Common myeloid progenitor, CD34-positive (primary cell): ENCODE results near the gene KRTAP10-12.

Experiments
- CTCF ChIA-PET: fragments of 350-600 bp; sonication (Branson Sonifier 250); formaldehyde crosslinking; loops from one replicate; lab custom pipeline; 2021; ENCODE audit warnings: antibody characterized with exemption; lab: Charles Lee
- POLR2A ChIA-PET: fragments of 350-600 bp; sonication (Branson Sonifier 250); formaldehyde crosslinking; loops from one replicate; lab custom pipeline; 2021; ENCODE audit warnings: antibody characterized with exemption; lab: Charles Lee
- DNase-seq, 3 donors: peaks; one replicate each; pipeline versions ENCODE4 v3.0.0 to v3.0.0-alpha.2; 2013
- H3K27ac ChIP-seq, 2 experiments: 1 replicate in 1 of 2; 2 replicates in 1 of 2; pipeline ENCODE4 v1.7.0; 2013; ENCODE audit warnings: inconsistent platforms in 2 of 2, low read length in 2 of 2, mild to moderate bottlenecking in 2 of 2, low read depth in 1 of 2, moderate library complexity in 1 of 2; ENCODE audit not compliant: severe bottlenecking in 2 of 2, insufficient read depth in 1 of 2, poor library complexity in 1 of 2
- H3K27me3 ChIP-seq, 5 experiments: replicated peaks in 2 of 5; 1 replicate in 3 of 5; 2 replicates in 2 of 5; pipeline versions ENCODE4 v1.6.1 to v1.7.0; 2013; ENCODE audit warnings: low read length in 4 of 5, mild to moderate bottlenecking in 2 of 5, moderate library complexity in 2 of 5, inconsistent platforms in 1 of 5; ENCODE audit not compliant: insufficient read depth in 5 of 5, control insufficient read depth in 4 of 5
- H3K36me3 ChIP-seq, 4 experiments: 1 replicate in 2 of 4; 2 replicates in 2 of 4; pipeline versions ENCODE4 v1.6.1 to v1.7.0; 2013; ENCODE audit warnings: low read length in 3 of 4, control low read depth in 1 of 4, mild to moderate bottlenecking in 1 of 4; ENCODE audit not compliant: control insufficient read depth in 4 of 4, insufficient read depth in 4 of 4
- H3K4me1 ChIP-seq, 4 experiments: 1 replicate in 3 of 4; 2 replicates in 1 of 4; pipeline versions ENCODE4 v1.6.1 to v1.7.1; 2013; ENCODE audit warnings: low read length in 3 of 4, mild to moderate bottlenecking in 3 of 4, control low read depth in 1 of 4, inconsistent platforms in 1 of 4, moderate library complexity in 1 of 4; ENCODE audit not compliant: control insufficient read depth in 4 of 4, insufficient read depth in 4 of 4; ENCODE audit errors: control extremely low read depth in 1 of 4
- H3K4me3 ChIP-seq, 7 experiments: 1 replicate in 4 of 7; 2 replicates in 3 of 7; pipeline versions ENCODE4 v1.5.1 to v1.7.0; 2013; ENCODE audit warnings: mild to moderate bottlenecking in 7 of 7, low read length in 6 of 7, moderate library complexity in 6 of 7, inconsistent platforms in 2 of 7, low read depth in 2 of 7, control low read depth in 1 of 7; ENCODE audit not compliant: insufficient read depth in 4 of 7, control insufficient read depth in 1 of 7; ENCODE audit errors: extremely low read depth in 1 of 7
- H3K9me3 ChIP-seq, 5 experiments: 1 replicate in 4 of 5; 2 replicates in 1 of 5; pipeline versions ENCODE4 v1.6.1 to v1.7.1; 2013; ENCODE audit warnings: low read length in 4 of 5, mild to moderate bottlenecking in 2 of 5, inconsistent platforms in 1 of 5, low read depth in 1 of 5, moderate library complexity in 1 of 5; ENCODE audit not compliant: control insufficient read depth in 4 of 5, insufficient read depth in 2 of 5; ENCODE audit errors: control extremely low read depth in 1 of 5
- WGBS: methylation state at CpG from one replicate; pipeline ENCODE4 v1.1.5; 2013; ENCODE audit not compliant: insufficient coverage; 5-methylcytosine and 5-hydroxymethylcytosine counted together

Gene KRTAP10-12

DNA sequence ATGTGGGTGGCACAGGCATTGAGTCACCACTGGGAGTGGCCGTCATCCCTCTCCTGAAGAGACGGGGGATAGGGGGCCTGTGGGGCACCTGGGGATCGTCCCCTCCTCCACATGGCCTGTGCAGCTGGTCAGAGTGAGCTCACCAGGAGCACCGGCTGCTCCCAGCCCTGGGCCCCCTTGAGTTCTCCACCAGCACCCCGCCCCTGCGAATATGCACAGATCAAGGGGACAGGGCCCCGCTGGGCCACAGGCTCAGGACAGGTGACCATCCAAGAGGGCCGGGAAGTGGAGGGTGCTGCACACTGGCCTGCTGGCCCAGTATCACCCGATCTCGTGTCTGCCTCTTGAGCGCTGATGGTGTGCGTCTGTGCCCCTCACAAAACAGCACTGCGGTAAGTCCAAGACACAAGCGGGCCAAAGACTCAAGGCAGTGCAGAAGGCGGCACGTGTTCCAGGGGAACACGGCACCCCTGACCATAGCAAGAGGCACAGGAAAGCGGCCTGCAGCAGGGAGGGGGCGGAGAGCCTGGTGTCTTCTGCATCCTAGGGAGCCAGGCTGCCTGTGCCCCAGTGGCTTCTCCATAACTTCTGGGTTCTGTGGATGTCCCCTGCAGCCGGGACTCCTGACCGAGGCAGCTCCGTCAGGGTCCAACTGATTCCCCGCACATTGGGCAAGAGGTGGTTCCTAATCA lies 32.5 kb downstream of the KRTAP10-12 start:
- H3K9me3 ChIP-seq, result peaks cover 0 to 37% (median 0%) of the 10 kb centered on the region in 5 experiments
- no peak overlapping the region for H3K4me3 ChIP-seq
- DNase-seq, result no peak
- no peaks in the 10 kb centered on the region for H3K4me1 ChIP-seq
- ChIA-PET CTCF (interaction anchor here (1.8 kb wide), 1 partner anchor 13 kb away, joined by 4 read pairs; no protein-coding TSS in a partner anchor), POLR2A (interaction anchor here (0.5 kb wide), 1 partner anchor 244 kb away, joined by 3 read pairs; no protein-coding TSS in a partner anchor)
- peaks cover 1 to 66% (median 11%) of the 10 kb centered on the region in 5 experiments for H3K27me3 ChIP-seq
- H3K36me3 ChIP-seq, result no peaks in the 10 kb centered on the region
- H3K27ac ChIP-seq, result no peak overlapping the region
- WGBS, result 96% methylated on average over 21 of the region's 23 CpGs

DNA sequence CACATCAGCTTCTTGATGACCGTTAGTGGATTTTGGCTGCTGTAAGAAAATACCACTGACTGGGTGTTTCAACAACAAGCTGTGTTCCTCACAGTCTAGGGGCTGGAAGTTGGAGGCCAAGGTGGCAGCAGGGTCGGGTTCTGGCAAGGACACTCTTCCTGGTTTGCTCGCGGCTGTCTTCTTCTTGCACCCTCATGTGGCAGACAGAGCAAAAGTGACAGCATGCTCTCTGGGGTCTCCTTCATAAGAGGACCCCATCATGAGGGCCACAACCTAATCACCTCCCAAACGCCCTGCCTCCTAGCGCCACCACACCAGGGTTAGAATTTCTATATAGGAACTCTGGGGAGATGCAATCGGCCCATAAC lies 33.0 kb downstream of the KRTAP10-12 start:
- Histone ChIP-seq H3K27me3 (peaks cover 0 to 62% (median 11%) of the 10 kb centered on the region in 5 experiments), H3K4me1 (no peaks in the 10 kb centered on the region), H3K4me3 (no peak overlapping the region), H3K27ac (no peak overlapping the region), H3K36me3 (no peaks in the 10 kb centered on the region), H3K9me3 (peaks cover 0 to 42% (median 0%) of the 10 kb centered on the region in 5 experiments)
- WGBS, result 98% methylated on average over 6 of the region's 7 CpGs
- ChIA-PET CTCF (interaction anchor here (1.8 kb wide), 1 partner anchor 13 kb away, joined by 4 read pairs; no protein-coding TSS in a partner anchor), POLR2A (no interaction called here)
- no peak for DNase-seq

DNA sequence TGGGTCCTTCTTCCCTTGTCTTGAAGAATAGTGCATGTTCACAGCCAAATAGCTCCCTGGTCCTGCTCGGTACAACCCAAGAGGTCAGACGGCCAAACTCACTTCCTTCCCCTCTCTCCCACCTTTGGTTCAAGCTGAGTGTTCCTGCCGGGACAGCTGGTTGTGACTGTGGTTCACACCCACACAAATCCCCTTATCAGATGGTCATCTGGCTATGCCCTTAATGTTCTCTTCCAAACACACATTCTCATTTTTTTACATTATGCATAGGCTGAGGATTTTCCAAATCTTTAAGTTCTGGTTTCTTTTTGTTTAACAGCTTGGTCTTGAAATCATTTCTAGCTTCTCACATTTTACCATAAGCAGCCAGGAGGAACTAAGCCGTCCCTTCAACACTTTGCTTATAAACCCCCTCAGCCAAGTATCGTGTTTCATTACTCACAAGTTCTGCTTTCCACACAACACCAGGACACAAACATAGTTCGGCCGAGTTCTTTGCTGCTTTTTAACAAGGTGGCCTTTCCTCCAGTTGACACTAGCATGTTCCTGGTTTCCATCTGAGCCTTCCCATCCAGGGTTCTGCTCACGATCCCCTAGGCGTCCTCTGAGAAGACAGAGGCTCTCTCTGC lies 34.1 kb downstream of the KRTAP10-12 start:
- H3K4me3 ChIP-seq, result no peak overlapping the region
- H3K4me1 ChIP-seq, result no peaks in the 10 kb centered on the region
- no peaks in the 10 kb centered on the region for H3K36me3 ChIP-seq
- WGBS, result 74% methylated on average over 9 of the region's 9 CpGs
- ChIA-PET POLR2A (no interaction called here), CTCF (interaction anchor here (1.8 kb wide), 1 partner anchor 11 kb away, joined by 4 read pairs; no protein-coding TSS in a partner anchor)
- H3K27ac ChIP-seq, result no peak overlapping the region
- peaks cover 0 to 52% (median 11%) of the 10 kb centered on the region in 5 experiments for H3K27me3 ChIP-seq
- no peak for DNase-seq
- H3K9me3 ChIP-seq, result peaks cover 0 to 51% (median 7%) of the 10 kb centered on the region in 5 experiments

DNA sequence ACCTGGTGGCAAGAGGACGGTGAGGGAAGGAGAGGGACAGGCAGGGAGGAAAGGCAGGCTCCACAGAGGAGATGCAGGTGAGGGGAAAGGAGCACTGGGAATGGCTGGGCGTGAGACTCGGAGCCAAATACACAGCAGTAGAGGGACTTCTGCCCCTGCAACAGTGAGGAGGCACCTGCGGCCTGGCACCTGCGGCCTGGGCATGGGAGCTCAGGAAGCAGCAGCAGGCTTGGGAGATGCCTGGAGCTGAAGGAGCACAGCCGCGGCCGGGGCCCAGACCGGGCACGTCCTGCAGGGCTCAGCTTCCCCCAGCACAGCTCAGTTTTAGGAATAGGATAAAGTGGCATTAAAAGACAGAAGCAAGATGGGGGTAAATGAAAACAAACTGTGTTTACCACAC lies 35.3 kb downstream of the KRTAP10-12 start:
- no peaks in the 10 kb centered on the region for H3K36me3 ChIP-seq
- POLR2A ChIA-PET, result no interaction called here
- no peaks in the 10 kb centered on the region for H3K4me1 ChIP-seq
- WGBS, result 100% methylated on average over 5 of the region's 10 CpGs
- CTCF ChIA-PET, result no interaction called here
- no peak overlapping the region for H3K27ac ChIP-seq
- peaks cover 0 to 41% (median 2%) of the 10 kb centered on the region in 5 experiments for H3K27me3 ChIP-seq
- no peak for DNase-seq
- H3K4me3 ChIP-seq, result no peak overlapping the region
- peaks cover 0 to 63% (median 17%) of the 10 kb centered on the region in 5 experiments for H3K9me3 ChIP-seq

DNA sequence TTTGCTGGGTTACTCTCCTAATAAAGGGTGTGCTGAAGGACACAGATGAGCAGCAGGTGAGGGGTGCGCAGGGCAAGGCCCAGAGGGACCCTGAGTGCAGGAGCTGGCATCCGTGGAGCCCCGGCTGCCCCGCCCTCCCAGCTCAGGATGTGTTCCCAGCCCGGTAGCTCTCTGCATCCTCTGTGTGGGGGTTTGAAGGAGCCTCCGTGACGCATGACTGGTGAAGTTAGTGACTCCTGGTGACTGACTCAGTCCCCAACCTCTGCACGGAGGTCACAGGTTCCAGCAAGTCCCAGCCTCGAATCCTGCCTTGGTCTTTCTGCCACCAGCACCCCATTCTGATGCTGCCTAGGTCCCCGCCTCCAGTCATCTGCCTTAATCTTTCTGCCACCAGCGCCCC lies 36.0 kb downstream of the KRTAP10-12 start:
- DNase-seq, result no peak
- ChIA-PET CTCF (no interaction called here), POLR2A (no interaction called here)
- 80% methylated on average over 10 of the region's 11 CpGs for WGBS
- H3K27me3 ChIP-seq, result peaks cover 0 to 35% (median 0%) of the 10 kb centered on the region in 5 experiments
- peaks cover 2 to 70% (median 24%) of the 10 kb centered on the region in 5 experiments for H3K9me3 ChIP-seq
- H3K36me3 ChIP-seq, result no peaks in the 10 kb centered on the region
- H3K27ac ChIP-seq, result no peak overlapping the region
- no peaks in the 10 kb centered on the region for H3K4me1 ChIP-seq
- no peak overlapping the region for H3K4me3 ChIP-seq

DNA sequence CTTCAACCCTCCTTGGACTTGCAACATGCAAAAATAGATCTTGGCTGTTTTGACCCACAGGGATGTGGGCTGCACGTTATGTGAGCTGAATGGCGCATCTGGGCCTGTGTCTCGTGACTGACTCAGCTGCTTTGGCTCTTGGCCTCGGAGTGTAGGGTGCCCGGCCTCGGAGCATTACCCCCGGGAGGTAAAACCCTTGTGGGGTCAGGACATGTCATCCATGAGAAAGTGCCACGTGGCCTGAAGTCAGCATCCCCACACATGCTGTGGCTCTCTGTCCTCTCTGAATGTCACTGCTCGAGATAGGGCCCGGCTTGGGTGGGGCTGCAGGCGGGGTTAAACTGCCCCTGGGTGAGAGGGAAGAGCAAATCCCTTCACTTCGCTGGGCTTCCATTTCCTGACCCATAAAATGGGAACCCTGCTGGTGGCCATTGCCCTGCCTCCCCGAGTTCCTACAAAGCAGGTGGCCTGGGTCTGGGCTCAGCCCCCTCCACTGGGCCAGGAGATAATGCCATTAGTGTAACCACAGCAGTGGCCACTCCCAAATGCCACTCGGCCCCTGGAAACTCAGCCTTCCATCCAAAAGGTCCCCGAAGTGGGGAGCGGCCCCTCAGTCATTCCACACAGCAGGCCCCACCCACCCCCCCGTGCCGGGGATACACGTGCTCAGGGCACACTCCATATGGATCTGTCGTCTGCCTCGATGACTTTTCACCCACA lies 37.2 kb downstream of the KRTAP10-12 start:
- no peak overlapping the region for H3K4me3 ChIP-seq
- H3K4me1 ChIP-seq, result no peaks in the 10 kb centered on the region
- ChIA-PET CTCF (no interaction called here), POLR2A (no interaction called here)
- H3K27me3 ChIP-seq, result peaks cover 0 to 30% (median 0%) of the 10 kb centered on the region in 5 experiments
- 96% methylated on average over 16 of the region's 21 CpGs for WGBS
- no peaks in the 10 kb centered on the region for H3K36me3 ChIP-seq
- no peak overlapping the region for H3K27ac ChIP-seq
- peaks cover 3 to 75% (median 35%) of the 10 kb centered on the region in 5 experiments for H3K9me3 ChIP-seq
- no peak for DNase-seq
